CD4-positive, alpha-beta T cell (primary cell): Measurements from ENCODE around the gene OR51E2. TPM values are rescaled to one million over a fixed set of nuclear protein-coding genes. Genes with fewer than 3 reads are reported as not detected.

Experiments
- ATAC-seq: fragments of 200-7000 bp; cut with Tn5 transposase; one replicate; pipeline ENCODE4 v1.10.0; 2022; ENCODE audit warnings: mild to moderate bottlenecking; ENCODE audit not compliant: poor library complexity
- CTCF ChIA-PET: fragments of 350-600 bp; sonication (Branson Sonifier 250); formaldehyde crosslinking; loops from one replicate; lab custom pipeline; 2021; ENCODE audit warnings: antibody characterized with exemption, inconsistent platforms; lab: Charles Lee
- POLR2A ChIA-PET: fragments of 350-600 bp; sonication (Branson Sonifier 250); formaldehyde crosslinking; loops from one replicate; lab custom pipeline; 2021; ENCODE audit warnings: antibody characterized with exemption, inconsistent platforms; lab: Charles Lee
- DNase-seq, 14 experiments: peaks; one replicate each; pipeline ENCODE4 v3.0.0-alpha.2; 2013 to 2020; ENCODE audit warnings: mixed read lengths in 2 of 14
- H3K27ac ChIP-seq, 2 donors: one replicate each; pipeline versions ENCODE4 v1.5.1 to v1.7.0; 2013; ENCODE audit warnings: low read length in 2 of 2, low read depth in 1 of 2, mild to moderate bottlenecking in 1 of 2
- H3K27me3 ChIP-seq, 2 experiments: 1 replicate in 1 of 2; 2 replicates in 1 of 2; pipeline versions ENCODE4 v1.6.1 to v1.7.0; 2013; ENCODE audit warnings: low read length in 2 of 2, control low read depth in 1 of 2, mild to moderate bottlenecking in 1 of 2, moderate library complexity in 1 of 2; ENCODE audit not compliant: insufficient read depth in 2 of 2, control insufficient read depth in 1 of 2
- H3K36me3 ChIP-seq: one replicate; pipeline ENCODE4 v1.6.1; 2013; ENCODE audit warnings: low read length, control low read depth; ENCODE audit not compliant: insufficient read depth
- H3K4me1 ChIP-seq: one replicate; pipeline ENCODE4 v1.6.1; 2013; ENCODE audit warnings: low read length, control low read depth; ENCODE audit not compliant: insufficient read depth
- H3K4me3 ChIP-seq: one replicate; pipeline ENCODE4 v1.5.1; 2013; ENCODE audit warnings: mild to moderate bottlenecking, low read length, moderate library complexity
- H3K9me3 ChIP-seq, 2 experiments: 1 replicate in 1 of 2; 2 replicates in 1 of 2; pipeline versions ENCODE4 v1.6.1 to v1.7.0; 2013; ENCODE audit warnings: low read length in 2 of 2, mild to moderate bottlenecking in 2 of 2, control low read depth in 1 of 2, moderate library complexity in 1 of 2; ENCODE audit not compliant: control insufficient read depth in 1 of 2, insufficient read depth in 1 of 2
- H3K27ac Mint-ChIP-seq: one replicate; pipeline ENCODE4 v1.8.0; 2020; ENCODE audit warnings: mixed read lengths
- H3K27me3 Mint-ChIP-seq: one replicate; pipeline ENCODE4 v1.8.0; 2021; ENCODE audit warnings: mixed read lengths
- H3K36me3 Mint-ChIP-seq: one replicate; pipeline ENCODE4 v1.8.0; 2021; ENCODE audit warnings: low read depth, mixed read lengths
- H3K4me1 Mint-ChIP-seq: one replicate; pipeline ENCODE4 v1.8.0; 2021; ENCODE audit warnings: low read depth, mixed read lengths
- H3K4me3 Mint-ChIP-seq: one replicate; pipeline ENCODE4 v1.8.0; 2020; ENCODE audit warnings: mild to moderate bottlenecking, mixed read lengths
- H3K9me3 Mint-ChIP-seq: one replicate; pipeline ENCODE4 v1.8.0; 2020; ENCODE audit warnings: mixed read lengths
- CTCF ChIP-seq: fragments of 200-600 bp; IDR thresholded peaks from one replicate; pipeline ENCODE4 v1.8.0; 2022; ENCODE audit warnings: antibody characterized with exemption, mild to moderate bottlenecking
- intact Hi-C, 2 experiments: fragments of 100-400 bp; cut with DNase I in 1 of 2; cut with micrococcal nuclease in 1 of 2; formaldehyde crosslinking; loops; one replicate each; pipeline versions ENCODE4 v1.15.1 to v1.9.0; 2023 to 2025; cut with DNase I, micrococcal nuclease
- total RNA-seq, 174 experiments: library from RNA in 2 of 174; stranded (reverse) in 2 of 174; gene quantifications; one replicate each; pipeline ENCODE4 v1.2.3 and lab custom pipeline; 2021 to 2026

Gene OR51E2
- total RNA-seq, 2 experiments from 2014 or later: not detected

GRCh38 chr11:4658629-4659445, 38.8 kb downstream of the OR51E2 start:
- ChIA-PET POLR2A (no interaction called here), CTCF (no interaction called here)
- no peaks in the 10 kb centered on the region for H3K9me3 ChIP-seq
- H3K27ac ChIP-seq: no peak overlapping the region
- no peaks in the 10 kb centered on the region for H3K4me1 Mint-ChIP-seq
- DNase-seq (no peak), ATAC-seq (no peak)
- peaks cover 37% of the 10 kb centered on the region for H3K27me3 Mint-ChIP-seq
- H3K9me3 Mint-ChIP-seq: no peaks in the 10 kb centered on the region
- H3K27ac Mint-ChIP-seq: no peak overlapping the region
- no peaks in the 10 kb centered on the region for H3K36me3 Mint-ChIP-seq
- intact Hi-C loops: no loop called here
- no peaks in the 10 kb centered on the region for H3K27me3 ChIP-seq
- no peak overlapping the region for H3K4me3 ChIP-seq
- TF ChIP-seq CTCF: no peak
- H3K36me3 ChIP-seq: no peaks in the 10 kb centered on the region
- H3K4me3 Mint-ChIP-seq: no peak overlapping the region
- no peaks in the 10 kb centered on the region for H3K4me1 ChIP-seq

GRCh38 chr11:4654635-4655369, 42.9 kb downstream of the OR51E2 start:
- peaks cover 20% of the 10 kb centered on the region for H3K27me3 Mint-ChIP-seq
- CTCF ChIA-PET: no interaction called here
- no peaks in the 10 kb centered on the region for H3K9me3 Mint-ChIP-seq
- ATAC-seq (no peak), DNase-seq (no peak)
- no peaks in the 10 kb centered on the region for H3K36me3 Mint-ChIP-seq
- Histone ChIP-seq H3K36me3 (no peaks in the 10 kb centered on the region), H3K27ac (no peak overlapping the region), H3K9me3 (no peaks in the 10 kb centered on the region), H3K27me3 (no peaks in the 10 kb centered on the region), H3K4me1 (no peaks in the 10 kb centered on the region), H3K4me3 (no peak overlapping the region)
- H3K4me3 Mint-ChIP-seq: no peak overlapping the region
- TF ChIP-seq CTCF: no peak
- no peak overlapping the region for H3K27ac Mint-ChIP-seq
- H3K4me1 Mint-ChIP-seq: no peaks in the 10 kb centered on the region
- intact Hi-C loops: no loop called here
- POLR2A ChIA-PET: no interaction called here

- ATAC-seq: no peak
- Mint-ChIP-seq H3K36me3 (no peaks in the 10 kb centered on the region), H3K27me3 (peaks cover 19% of the 10 kb centered on the region), H3K27ac (no peak overlapping the region), H3K4me1 (no peaks in the 10 kb centered on the region), H3K4me3 (no peak overlapping the region), H3K9me3 (no peaks in the 10 kb centered on the region)
- Histone ChIP-seq H3K27me3 (peaks cover 0 to under 1% of the 10 kb centered on the region in 2 experiments), H3K36me3 (no peaks in the 10 kb centered on the region), H3K27ac (no peak overlapping the region), H3K4me3 (no peak overlapping the region), H3K4me1 (no peaks in the 10 kb centered on the region), H3K9me3 (no peaks in the 10 kb centered on the region)
- ChIA-PET CTCF (no interaction called here), POLR2A (interaction anchor here (0.6 kb wide), 3 partner anchors 1132 to 1195 kb away, joined by 3 to 4 read pairs (median 3); no protein-coding TSS in a partner anchor)
- no peak for DNase-seq
- intact Hi-C loops: no loop called here
- TF ChIP-seq CTCF: no peak
Measured at GRCh38 chr11:4647766-4648165, 49.9 kb downstream of the OR51E2 start.
